GM21737 (cell line): ENCODE measurements around the gene RBP2.

Experiments
- ATAC-seq: cut with Tn5 transposase; IDR thresholded peaks from one replicate; pipeline ENCODE4 v1.9.1; 2021; ENCODE audit warnings: mild to moderate bottlenecking, moderate library complexity; ENCODE audit not compliant: unreplicated experiment

Gene RBP2

DNA sequence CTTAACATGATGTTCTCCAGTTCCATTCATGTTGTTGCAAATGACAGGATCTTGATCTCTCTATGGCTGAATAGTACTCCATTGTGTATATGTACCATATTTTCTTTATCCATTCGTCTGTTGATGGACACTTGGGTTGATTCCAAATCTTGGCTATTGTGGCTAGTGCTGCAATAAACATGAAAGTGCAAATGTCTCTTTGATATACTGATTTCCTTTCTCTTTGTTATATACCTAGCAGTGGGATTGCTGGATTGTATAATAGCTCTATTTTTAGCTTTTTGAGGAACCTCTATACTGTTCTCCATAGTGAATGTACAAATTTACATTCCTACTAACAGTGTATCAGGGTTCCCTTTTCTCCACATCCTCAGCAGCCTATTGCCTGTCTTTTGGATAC lies 5.9 kb upstream of the RBP2 start:
- no peak for ATAC-seq

DNA sequence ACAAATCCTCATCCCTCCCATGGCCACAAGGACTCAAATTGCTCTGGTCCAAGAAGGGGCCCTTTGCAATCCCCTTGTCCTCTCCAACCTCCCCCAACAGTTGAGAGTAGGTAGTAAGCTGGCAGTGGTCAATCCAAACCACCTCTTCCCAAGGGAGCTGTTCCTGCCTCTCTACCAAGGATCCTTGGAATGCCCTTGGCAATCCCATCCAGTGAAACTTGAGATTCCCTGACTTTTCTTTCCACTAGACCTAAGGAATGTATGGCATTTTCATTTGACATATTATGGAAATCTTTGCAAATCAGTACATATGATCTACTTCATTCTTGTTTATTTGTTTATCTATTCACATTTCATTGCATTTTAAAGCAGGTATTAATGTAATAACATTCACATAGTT lies 4.8 kb upstream of the RBP2 start:
- no peak for ATAC-seq

DNA sequence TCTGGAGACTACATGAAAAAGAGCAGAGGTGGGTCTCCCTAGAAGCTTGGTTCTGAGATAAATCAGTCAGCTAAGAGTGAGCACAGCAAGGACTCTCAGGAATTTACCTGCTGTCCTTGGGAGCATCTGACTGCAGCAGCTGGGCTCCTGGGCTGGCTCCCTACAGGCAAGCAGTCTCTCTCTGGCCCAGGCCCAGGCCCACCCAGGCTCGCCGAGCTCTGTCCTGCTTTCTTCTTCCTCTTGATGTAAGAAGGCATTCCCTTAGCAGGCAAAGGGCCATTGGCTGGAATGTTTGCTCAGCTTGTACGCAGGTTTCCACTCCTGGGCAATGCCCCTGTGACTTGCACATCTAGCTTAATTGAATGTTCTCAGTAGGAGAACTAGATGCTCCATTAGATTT lies 4.3 kb upstream of the RBP2 start:
- no peak for ATAC-seq

DNA sequence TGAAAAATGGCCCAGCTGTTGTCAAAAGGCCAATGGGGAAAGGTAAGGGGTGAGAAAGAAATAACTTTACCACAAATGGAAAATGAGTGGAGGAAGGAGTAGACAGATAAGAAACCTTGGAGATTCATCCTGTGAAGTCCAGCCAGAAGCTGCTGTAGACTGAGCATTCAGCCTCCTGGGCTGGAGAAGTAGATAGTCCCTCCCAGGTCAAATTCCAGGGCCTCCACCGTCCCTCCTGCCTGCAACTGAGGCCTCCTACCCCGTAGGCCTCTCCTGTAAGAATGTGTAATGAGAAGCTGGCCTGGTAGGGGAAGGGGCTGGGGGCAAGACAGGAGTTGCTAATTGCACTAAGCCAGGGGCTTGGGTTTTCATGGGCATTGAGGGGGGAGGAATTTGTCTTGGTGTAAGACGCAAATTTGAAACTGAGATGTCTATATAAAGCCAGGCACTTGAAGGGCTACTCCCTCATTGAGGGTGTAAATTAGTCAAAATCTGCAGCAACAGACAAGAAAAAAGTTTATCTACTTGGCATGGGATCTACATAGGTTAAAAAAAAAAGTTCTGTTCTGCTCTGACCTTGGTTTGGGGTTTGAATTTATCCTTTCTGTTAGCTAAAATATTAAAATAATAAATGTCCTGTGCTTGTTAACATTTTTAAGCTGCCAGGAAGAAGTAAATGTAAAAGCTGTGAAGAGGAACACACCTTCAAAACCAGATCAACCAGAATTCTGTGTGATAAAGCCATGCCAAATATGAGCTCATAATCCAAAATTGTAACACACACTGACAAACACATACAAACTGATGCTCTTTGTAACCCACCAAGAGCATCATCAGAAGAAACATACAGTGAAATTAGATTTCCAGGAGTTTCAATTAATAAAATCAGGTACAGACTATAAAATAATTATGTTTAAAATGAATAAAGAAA lies 1.7 kb upstream of the RBP2 start:
- ATAC-seq: no peak

DNA sequence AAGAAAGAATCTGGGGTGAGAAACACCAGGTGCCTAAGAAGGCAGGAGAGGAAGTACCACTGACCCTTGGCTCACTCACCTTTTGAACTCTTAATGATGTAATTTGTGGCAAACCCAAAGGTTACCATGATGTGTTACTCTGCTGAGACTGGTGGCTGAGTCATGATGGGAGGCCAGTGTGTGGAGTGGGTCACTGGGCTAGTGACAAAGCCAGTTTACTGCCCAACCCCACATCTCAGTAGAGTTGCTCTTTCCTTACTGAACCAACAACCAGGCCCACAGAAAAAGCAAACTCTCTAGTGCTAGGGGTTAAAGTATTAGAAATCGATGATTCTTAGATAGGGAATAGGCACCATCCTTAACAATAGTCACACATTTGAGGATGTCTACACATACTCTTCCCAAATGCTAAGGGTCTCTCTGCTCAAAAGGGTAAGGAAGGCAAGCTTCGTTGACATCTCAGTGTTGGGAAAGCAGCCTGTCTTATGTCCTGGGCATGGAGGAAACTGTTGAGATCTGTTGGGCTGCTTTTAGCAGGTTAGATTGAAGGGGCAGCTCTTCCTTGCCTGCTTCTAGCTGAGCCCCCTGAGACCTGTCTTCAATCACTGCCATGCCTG lies 3.1 kb downstream of the RBP2 start:
- ATAC-seq: no peak

DNA sequence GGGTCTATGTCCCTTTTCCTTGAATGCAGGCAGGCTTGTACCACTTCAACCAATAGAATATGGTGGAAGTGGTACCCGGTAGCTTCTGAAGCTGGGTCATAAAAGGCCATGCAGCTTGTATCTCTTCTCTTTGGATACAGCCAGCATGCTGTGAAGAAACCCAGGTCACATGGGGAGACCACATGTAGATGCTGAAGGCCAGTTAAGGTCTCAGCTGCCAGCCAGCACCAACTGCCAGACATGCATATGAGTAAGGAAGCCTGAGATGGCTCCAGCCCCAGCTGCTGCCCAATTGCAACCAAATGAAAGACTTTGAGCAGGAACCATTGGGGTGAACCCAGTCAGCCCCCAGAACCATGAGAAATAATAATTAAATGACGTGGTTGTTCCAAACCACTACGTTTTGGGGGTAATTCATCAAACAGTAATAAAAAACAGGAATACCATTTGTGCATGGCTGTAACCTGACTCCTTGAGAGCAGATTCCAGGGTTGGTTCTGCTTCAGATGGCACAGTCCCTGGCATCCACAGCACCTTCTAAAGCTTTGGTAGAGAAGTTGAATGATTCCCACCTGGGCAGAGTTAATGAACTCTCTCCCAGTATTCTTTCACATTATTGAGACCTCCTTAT lies 3.8 kb downstream of the RBP2 start:
- ATAC-seq: no peak

DNA sequence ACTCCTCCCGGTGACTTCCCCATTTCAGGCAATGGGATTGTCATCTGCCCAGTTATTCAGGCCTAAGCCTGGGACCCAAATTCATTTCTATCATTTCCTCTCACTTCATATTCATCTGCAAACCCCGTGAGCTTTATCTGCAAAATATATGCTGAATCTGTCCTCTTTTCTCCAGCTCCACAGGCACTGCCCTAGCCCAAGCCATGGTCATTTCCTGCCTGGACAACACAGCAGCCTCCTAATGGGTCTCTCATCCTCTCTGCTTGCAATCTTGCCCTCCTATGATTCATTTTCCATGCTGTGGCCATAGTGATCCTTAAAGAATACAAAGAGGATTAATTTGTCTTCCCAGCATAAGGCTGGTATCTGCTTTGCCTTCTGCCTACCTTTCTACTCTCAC lies 6.1 kb downstream of the RBP2 start:
- ATAC-seq: no peak

DNA sequence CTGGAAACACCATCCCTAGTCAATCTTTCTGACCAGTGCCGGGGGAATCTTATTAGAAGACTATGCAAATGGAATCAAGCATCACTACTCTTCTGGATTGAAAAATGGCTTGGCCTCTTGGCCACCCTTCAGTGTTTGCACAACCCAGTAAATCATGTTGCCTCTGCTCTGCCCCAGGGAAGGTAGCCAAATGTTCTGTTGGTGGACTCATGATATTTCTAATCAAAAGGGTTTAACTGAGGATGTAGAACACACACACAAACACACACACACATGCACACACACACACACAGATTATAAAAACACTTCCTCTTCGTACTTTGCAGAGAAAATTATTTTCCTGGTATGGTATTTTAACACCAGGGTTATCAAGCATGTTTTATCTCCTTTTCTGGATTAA lies 7.9 kb downstream of the RBP2 start:
- no peak for ATAC-seq

DNA sequence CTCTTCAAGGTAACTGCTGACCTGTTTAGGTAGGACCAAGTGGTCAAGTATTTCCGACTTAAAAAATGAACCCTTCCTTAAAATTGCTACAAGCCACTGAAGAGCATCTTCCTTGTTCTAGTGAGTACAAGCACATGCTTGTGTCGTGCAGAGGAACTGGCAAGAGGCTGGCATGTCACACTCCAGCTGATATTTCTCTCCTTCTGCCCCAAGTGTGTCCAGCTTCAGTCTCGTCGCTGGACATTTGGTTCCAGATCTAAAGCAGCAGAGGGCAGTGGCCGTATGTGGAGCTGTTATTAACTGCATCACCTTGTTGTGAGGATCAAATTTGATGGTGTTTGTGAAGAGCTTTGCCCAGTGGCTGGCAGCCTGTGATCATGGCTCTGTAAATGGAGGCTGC lies 10.0 kb downstream of the RBP2 start:
- no peak for ATAC-seq

DNA sequence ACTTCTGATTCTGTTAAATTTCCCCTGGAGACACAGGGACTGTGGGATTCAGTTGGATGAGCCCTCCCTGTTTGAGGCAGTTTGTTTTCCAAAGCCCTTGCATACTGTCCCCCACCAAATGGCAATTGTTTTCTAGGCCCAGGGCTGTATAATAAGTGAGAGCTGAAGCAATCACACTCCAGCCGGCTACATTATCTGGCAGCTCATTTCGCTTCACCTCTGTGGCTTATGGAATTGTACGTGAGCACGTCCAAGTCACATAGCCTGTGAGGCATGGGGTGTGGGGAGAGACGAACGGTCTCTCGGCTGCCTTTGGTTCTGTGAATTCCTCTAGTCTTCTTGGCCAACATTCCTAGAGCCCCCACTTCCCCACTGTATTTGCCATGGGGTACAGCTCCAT lies 10.7 kb downstream of the RBP2 start:
- ATAC-seq: no peak

DNA sequence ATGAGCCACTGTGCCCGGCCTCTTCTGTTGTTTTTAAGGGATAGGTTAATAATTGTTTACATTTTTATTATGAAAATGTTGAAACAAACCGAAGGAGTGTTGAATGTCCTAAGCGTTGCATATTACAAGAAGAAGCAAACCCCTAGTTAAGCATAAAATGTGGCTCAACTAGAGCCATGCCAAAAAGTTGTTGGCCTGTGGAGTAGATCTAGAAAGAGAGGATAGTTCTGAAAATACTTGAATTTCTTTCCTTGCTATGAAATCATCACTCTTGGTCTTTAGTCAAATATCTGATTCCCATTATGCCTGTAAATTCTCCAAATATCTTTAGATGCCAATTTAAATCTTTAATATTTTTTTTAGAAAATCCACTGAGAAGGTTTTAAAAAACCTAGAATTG lies 12.8 kb downstream of the RBP2 start:
- ATAC-seq: no peak

DNA sequence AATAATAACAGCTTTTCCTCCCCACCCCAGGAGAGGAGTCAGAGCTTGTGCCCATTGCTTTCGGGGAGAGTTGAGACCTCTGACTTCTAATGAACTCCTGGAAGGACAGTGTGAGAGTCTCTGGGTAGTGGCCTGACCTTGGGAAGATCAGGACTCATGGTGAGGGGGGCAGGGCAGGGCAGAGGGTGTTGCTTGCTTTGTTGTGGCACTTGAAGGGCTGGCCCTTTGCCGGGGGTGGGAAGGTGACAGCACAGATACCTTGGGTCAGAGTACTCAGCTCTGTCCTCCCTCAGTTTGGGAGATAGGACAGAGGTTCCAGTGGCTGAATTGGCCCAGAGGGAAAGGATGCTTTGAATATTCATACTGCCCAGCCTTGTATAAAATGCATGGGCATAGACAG lies 15.8 kb downstream of the RBP2 start:
- ATAC-seq: no peak

DNA sequence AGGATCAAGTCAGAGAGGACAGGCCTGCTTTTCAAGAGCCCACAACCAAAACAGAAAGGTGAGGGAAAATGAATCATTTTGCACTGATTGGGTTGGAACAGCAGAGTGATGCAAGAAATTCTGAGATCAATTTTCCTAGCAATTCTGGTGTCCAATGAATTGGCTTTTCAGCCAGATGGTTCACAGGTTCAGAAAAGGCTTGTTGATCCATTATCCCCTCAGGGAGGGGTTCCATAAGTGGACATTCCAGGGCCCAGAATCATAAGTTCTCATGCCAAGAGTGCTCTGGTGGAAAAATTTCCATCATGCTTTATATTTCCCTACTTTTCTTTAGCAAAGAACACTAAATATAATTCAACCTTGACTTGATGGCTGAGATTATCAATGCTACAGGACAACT lies 16.2 kb downstream of the RBP2 start:
- no peak for ATAC-seq

DNA sequence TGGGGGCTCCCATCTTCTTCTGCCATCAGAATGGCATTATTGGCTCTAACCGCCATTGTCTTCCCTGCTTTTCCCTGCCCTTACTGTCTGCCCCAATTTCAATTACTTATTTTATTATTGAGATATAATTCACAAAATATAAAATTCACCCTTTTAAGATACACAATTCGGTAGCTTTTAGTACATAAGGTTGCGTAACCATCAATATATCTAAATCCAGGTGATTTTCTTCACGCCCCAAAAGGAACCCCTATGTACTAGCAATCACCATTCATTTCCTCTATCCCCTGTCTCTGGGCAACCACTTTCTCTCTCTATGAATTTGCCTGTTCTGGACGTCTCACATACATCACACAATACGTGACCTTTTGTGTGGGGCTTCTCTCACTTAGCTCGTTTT lies 18.0 kb downstream of the RBP2 start:
- ATAC-seq: no peak

DNA sequence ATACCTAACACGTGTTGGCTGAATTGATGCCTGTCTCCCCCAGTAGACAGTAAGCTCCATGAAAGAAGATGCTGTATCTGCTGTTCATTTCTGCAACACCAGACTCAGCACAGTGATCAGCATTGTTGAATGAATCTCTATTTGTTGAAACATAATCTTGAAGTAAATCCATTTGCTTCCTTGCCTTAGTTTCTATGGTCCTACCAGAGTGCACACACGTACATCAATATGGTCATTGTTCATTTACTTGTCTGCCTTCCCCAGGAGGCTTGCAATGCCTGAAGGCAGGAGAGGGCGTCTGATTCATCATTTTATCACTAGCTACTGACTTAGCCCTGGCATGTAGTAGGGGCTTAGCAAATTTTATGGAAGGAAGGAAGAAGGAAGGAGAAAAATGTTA lies 19.2 kb downstream of the RBP2 start:
- no peak for ATAC-seq

DNA sequence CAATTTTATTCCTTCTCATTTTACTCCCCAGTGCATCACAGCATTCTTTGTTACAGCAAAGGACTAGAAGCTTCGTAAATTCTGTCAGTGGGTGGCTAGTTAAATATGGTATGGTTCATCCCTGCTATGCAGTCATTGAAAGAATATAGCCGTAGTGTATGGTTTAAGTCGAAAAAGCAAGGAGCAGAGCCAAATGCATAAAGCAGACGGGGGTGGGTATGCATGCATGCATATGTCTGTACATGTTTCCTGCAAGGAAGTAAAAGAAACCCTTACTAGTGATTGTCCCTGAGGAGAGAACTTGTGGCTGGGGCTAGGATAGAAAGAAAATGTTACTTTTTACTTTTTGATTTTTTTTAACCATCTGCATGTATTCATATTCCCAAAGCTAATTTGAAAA lies 19.9 kb downstream of the RBP2 start:
- ATAC-seq: no peak

DNA sequence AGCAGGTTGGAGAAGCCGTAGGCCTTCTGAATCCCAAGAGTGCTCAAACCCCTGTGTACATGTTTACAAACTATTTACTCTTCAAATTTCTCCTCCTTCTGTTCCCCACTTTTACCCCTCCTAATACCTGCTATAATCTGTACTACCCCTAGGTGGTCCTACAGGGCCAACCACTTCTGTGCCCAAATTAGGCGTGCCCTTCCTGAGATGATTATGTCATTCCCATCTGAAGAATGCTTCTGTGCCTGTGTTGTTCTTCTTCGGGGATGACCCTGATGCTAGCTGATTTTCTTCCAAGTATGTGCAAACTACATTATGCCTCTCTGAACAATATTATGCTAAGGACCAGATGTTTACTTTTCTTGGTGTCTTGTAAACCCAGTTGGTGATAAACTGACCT lies 20.5 kb downstream of the RBP2 start:
- ATAC-seq: no peak

DNA sequence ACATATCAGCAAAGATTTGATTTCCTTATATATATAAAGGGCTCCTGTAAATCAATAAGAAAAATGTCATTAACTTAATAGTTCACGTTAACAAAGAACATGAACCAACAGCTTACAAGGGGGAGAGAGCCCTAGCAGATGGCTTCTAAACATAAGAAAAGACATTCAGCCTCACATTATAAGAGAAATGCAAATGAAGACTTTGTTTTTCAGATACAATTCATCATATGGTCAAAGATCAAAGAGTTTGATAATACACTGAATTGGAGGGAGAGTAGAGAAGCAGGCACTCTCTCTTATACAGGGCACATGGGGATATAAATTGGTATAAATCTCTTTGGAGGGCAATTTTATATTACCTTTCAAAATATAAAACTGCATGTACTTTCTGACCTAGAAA lies 21.1 kb downstream of the RBP2 start:
- no peak for ATAC-seq

DNA sequence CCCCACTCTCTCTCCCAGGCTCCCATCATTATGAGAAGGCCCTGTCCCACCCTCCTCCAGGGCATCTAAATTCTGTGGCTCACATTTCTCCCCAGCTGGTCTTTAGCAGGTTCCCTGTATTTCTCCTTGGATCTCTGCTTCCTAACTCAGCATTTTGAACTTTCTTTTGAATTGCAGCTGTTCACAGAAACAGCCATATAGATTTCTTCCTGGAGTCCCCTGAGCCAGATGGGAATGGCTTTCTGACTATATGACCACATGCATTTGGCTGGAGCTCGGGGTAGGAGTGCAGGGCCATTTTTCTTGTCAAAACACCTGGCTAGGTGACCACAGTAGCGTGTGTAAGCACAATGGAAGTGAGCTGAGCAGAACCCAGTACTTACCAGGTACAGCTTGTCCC lies 22.0 kb downstream of the RBP2 start:
- ATAC-seq: no peak

DNA sequence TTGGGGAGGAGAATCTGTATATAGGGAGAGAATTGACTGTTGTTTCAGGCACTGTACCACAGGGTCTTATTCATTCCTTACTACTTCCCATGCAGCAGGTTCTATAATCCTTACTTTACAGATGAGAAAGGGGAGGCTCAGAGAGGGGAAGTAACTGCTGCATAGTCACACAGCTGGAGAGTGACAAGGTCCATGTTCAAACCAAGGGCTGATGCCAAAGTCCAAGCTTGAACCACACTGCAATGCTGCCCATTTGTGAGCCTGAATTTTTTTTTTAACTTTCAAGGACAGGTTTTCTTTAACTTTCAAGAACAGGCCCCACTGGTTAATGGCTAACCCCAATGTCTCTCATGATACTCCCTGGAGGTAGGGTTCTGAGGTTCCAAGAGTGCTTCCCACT lies 26.2 kb downstream of the RBP2 start:
- ATAC-seq: no peak

DNA sequence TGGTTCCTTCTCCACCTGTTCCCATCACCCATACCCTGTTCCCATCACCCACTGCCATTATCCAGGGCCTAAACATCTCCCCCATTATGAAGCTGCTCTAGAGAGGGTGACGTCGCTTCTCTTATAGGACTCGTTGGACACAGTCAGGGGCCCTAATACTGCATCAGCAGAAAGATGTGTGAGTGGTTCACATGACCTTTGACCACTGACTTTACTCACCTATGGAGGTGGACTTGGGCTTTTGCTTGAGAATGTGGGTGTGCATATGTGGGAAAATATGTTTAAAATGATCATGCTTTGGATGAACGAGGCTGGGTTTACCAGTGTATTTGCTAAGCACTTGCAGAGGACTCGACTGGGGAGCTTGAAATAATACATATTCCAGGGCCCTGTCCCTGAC lies 26.8 kb downstream of the RBP2 start:
- no peak for ATAC-seq

DNA sequence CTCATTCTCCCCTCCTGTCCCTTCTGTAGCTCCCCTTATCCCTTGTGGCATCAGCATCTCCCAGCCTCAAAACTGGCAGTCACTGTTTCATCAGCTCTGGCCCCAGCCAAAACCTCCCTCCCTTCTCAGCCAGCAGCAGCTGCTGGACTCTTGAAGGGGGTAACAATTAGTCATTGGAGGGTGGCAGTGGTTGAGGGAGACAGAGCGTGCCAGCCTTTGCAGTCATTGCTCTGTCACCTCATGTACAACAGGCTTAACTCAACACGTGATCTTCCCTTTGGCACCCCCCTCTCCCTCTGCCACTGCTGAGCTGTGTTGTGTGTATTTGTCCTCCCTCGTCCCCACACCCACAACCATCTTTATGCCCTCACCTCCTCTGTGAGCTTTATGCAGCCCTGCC lies 28.2 kb downstream of the RBP2 start:
- no peak for ATAC-seq
